GM10248 (cell line): ENCODE results near the gene SLC16A5.
"Not testable (repeated sequence)": the region's sequence is repeated elsewhere in the genome, so short reads cannot be mapped to it uniquely, and the experiment has no call there.

Source experiments
- CTCF ChIA-PET: fragments of 300-600 bp; sonication (Branson Sonifier 250); formaldehyde crosslinking; extraction: SDS; loops from one replicate; lab custom pipeline; 2021; ENCODE audit warnings: antibody characterized with exemption; lab: Yijun Ruan, JAX
- POLR2A ChIA-PET: fragments of 350-650 bp; sonication (Branson Sonifier 250); formaldehyde crosslinking; extraction: SDS; loops from one replicate; lab custom pipeline; 2020; ENCODE audit warnings: antibody characterized with exemption; lab: Yijun Ruan, JAX
- DNase-seq: peaks from one replicate; pipeline ENCODE4 v3.0.0; 2012; ENCODE audit errors: extremely low spot score
- TF ChIP-seq, protein P1 (sequence below): IDR thresholded peaks from 2 replicates; pipeline ENCODE4 v1.5.1; 2012; ENCODE audit warnings: mild to moderate bottlenecking, low read depth; ENCODE audit errors: extremely low read depth, missing control alignments, control extremely low read depth

The SLC16A5 gene

DNA sequence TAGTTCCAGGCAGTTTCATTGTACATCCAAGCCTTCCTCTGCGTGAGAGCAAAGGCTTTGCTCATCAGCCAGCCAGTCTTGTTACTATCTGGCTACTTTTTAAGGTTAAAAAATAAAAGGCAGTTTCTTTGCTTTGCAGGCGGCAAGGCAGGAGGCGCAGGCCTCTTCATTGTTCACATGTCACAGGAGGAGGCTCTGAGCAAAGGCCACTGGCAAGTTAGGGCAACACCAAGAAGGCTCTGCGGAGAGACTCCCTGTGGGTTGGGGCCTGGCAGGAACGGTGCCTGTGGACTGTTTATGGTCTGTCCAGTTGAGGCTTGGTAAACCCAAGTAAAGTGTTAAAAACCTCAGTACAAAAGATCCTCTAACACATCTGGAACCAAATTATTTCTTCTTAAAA is 47.7 kb downstream of the SLC16A5 start:
- ChIA-PET CTCF (interaction anchor here (17.2 kb wide), 1 partner anchor 18 kb away, joined by 338 read pairs; the partner anchor contains the start of gene ARMC7), POLR2A (interaction anchor here (0.7 kb wide), 1 partner anchor 31 kb away, joined by 4 read pairs; no protein-coding TSS in a partner anchor)
- TF ChIP-seq, protein P1, sequence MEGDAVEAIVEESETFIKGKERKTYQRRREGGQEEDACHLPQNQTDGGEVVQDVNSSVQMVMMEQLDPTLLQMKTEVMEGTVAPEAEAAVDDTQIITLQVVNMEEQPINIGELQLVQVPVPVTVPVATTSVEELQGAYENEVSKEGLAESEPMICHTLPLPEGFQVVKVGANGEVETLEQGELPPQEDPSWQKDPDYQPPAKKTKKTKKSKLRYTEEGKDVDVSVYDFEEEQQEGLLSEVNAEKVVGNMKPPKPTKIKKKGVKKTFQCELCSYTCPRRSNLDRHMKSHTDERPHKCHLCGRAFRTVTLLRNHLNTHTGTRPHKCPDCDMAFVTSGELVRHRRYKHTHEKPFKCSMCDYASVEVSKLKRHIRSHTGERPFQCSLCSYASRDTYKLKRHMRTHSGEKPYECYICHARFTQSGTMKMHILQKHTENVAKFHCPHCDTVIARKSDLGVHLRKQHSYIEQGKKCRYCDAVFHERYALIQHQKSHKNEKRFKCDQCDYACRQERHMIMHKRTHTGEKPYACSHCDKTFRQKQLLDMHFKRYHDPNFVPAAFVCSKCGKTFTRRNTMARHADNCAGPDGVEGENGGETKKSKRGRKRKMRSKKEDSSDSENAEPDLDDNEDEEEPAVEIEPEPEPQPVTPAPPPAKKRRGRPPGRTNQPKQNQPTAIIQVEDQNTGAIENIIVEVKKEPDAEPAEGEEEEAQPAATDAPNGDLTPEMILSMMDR: no peak
- DNase-seq: no peak

DNA sequence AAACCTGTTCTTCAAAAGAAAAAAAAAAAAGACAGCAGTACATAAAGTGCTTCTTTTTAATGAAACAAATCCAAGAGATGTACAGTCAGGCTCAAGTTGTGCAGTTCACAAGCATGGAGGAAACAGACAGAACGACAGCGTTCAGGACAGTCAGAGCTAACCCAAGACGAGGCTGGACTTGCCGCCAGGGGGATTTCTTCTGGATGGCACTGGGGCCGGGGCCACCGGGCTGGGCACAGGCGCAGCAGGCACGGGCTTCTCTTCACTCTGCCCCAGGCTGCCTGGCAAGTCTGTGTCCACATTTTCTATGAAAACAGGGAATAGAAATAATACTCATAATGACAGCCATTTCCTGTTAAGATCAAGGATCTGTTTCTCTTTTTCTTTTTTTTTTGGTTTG is 48.2 kb downstream of the SLC16A5 start:
- TF ChIP-seq, protein P1: no peak
- no peak for DNase-seq
- ChIA-PET POLR2A (interaction anchor here (0.7 kb wide), 1 partner anchor 31 kb away, joined by 4 read pairs; no protein-coding TSS in a partner anchor), CTCF (interaction anchor here (17.2 kb wide), 1 partner anchor 18 kb away, joined by 338 read pairs; the partner anchor contains the start of gene ARMC7)

DNA sequence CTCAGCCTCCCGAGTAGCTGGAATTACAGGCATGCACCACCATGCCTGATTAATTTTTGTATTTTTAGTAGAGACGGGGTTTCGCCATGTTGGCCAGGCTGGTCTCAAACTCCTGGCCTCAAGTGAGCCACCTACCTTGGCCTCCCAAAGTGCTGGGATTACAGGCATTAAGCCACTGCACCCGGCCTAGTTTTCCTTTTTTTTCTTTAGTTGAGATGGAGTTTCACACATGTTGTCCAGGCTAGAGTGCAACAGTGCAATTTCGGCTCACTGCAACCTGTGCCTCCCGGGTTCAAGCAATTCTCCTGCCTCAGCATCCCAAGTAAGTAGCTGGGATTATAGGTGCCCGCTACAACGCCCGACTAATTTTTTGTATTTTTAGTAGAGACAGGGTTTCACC is 50.0 kb downstream of the SLC16A5 start:
- POLR2A ChIA-PET, DNase-seq: not testable (repeated sequence)
- CTCF ChIA-PET: interaction anchor here (1.2 to 17.2 kb wide), 2 partner anchors 20 to 32 kb away, joined by 3 to 338 read pairs; partner anchors contain the start of gene ARMC7

DNA sequence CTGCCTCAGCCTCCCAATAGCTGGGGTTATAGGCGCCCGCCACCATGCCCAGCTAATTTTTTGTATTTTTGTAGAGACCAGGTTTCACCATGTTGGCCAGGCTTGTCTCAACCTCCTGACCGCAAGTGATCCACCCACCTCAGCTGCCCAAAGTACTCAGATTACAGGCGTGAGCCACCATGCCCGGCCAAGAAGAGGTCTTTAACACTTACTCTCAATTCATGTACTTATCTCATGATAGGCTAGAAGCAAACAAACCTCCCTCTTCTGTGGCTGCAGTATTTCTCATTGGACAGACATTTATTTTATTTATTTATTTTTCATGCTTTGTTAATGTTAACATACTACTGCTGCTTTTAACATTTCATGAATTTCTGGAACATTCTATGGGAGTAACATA is 50.8 kb downstream of the SLC16A5 start:
- TF ChIP-seq, protein P1: no peak
- CTCF ChIA-PET: interaction anchor here (1.5 to 17.2 kb wide), 2 partner anchors 21 to 25 kb away, joined by 8 to 338 read pairs; partner anchors contain the start of gene ARMC7
- no peak for DNase-seq
- POLR2A ChIA-PET: no interaction called here

DNA sequence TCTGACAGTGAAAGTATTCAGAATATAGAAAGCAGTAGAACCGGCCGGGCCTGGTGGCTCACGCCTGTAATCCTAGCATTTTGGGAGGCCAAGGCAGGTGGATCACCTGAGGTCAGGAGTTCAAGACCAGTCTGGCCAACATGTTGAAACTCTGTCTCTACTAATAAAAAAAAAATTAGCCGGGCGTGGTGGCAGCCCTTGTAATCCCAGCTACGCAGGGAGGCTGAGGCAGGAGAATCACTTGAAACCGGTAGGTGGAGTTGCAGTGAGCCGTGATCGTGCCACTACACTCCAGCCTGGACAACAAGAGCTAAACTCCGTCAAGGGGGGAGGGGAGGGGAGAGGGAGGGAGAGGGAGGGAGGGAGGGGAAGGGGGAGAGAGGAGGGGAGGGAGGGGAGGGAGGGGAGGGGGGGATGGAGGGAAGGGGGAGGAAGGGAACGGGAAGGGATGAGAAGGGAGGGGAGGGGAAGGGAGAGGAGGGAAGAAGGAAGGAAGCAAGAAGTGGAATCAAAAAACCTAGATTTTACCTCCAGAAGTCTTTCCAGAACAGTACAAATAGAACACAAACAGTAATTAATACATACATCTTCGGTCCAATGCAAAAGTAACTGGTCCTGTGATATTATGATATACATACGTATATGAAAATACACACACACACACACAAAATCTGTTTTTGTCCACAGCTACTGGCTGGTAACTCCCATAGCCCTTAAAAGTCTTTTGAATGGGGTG is 54.6 kb downstream of the SLC16A5 start:
- ChIA-PET CTCF (interaction anchor here (1.0 to 2.3 kb wide), 3 partner anchors 11 to 29 kb away, joined by 4 to 14 read pairs (median 5); partner anchors contain the start of gene NT5C), POLR2A (interaction anchor here (0.9 kb wide), 1 partner anchor 12 kb away, joined by 3 read pairs; no protein-coding TSS in a partner anchor)
- TF ChIP-seq, protein P1: no peak
- DNase-seq: no peak

DNA sequence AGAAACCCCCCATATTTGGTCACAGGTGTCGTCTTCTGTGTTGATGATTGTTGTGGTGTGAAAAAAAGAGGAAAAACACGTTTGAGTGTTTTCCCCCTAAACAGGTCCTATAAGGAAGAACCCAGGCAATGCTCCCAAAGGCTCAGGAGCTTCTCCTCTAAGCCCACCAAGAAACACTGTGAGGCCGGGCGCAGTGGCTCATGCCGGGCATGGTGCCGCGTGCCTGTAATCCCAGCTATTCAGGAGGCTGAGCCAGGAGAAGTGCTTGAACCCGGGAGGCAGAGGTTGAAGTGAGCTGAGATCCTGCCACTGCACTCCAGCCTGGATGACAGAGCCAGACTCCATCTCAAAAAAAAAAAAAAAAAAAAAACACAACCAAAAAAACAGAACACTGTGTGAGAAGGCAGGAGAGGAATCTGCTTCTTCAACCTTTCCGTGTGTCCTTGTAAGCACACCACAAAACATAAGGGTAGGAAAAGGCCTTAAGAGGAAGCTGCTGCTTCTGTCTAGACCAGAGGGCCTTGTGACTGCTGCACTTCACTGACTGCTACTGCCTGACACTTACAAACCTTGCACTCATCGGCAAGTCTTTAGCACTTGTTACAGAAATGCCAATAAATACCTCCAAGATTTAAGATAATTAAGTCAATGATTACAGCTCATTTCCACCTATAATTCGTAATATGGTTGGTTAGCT is 57.2 kb downstream of the SLC16A5 start:
- CTCF ChIA-PET: interaction anchor here (0.8 to 3.2 kb wide), 12 partner anchors 13 to 126 kb away, joined by 3 to 23 read pairs (median 3); partner anchors contain the start of genes MIF4GD and NT5C
- no peak for DNase-seq
- POLR2A ChIA-PET: interaction anchor here (0.6 to 2.9 kb wide), 4 partner anchors 9 to 519 kb away, joined by 5 to 20 read pairs (median 7); partner anchors contain the start of gene JPT1
- TF ChIP-seq, protein P1: no peak
